ENCODE results near the gene TMEM53.

TMEM53 gene

DNA sequence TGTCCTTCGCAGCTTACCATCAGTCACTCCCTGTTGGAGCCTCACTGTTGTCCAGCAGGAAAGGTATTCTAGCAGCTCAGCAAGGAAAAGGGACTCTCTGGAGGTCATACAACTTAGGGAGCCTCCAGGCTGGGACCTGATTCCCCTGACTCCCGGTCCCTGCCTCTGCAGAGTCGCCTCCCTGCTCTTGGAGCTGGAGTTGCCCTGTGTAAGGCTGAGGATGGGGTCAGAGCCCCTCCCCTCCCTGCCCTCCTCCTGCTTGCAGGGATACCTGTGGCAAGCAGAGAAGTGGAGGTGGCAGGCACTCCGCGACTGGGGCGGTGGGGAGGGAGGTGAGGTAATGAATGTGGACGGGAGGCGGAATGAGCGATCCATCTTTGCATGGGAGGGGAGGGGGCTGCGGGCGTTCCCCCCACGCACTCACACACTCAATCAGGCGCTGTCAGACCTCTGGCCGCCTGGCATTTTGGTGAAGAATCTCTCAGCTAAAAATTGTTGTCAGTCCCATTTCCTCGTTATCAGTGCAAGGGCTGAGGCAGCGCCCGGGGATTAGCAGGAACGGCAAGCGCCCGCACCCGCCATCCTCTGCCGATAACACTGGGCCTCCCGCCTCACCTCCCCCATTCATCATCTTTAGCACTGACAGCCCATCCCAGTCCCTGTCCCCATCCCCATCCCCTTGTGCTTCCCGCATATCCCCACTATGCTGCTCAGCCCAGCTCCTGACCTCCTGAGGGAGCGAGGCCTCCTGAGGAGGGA is 64.3 kb downstream of the TMEM53 start:
- H3K27me3 ChIP-seq (ENCODE audit: insufficient read depth, low read depth, severe bottlenecking), result no peaks in the 10 kb centered on the region
- H3K4me3 ChIP-seq (ENCODE audit: low read depth, low read length), result no peak overlapping the region
- DNase-seq, result no peak
- H3K27ac ChIP-seq, result peak overlapping the region; percentile 51; the same call in 1 of the 2 replicates
- no peaks in the 10 kb centered on the region for H3K9me3 ChIP-seq (ENCODE audit: severe bottlenecking)
- H3K36me3 ChIP-seq, result no peaks in the 10 kb centered on the region
- TF ChIP-seq, protein P1, sequence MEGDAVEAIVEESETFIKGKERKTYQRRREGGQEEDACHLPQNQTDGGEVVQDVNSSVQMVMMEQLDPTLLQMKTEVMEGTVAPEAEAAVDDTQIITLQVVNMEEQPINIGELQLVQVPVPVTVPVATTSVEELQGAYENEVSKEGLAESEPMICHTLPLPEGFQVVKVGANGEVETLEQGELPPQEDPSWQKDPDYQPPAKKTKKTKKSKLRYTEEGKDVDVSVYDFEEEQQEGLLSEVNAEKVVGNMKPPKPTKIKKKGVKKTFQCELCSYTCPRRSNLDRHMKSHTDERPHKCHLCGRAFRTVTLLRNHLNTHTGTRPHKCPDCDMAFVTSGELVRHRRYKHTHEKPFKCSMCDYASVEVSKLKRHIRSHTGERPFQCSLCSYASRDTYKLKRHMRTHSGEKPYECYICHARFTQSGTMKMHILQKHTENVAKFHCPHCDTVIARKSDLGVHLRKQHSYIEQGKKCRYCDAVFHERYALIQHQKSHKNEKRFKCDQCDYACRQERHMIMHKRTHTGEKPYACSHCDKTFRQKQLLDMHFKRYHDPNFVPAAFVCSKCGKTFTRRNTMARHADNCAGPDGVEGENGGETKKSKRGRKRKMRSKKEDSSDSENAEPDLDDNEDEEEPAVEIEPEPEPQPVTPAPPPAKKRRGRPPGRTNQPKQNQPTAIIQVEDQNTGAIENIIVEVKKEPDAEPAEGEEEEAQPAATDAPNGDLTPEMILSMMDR (IDR thresholded peaks at IDR 0.05; ENCODE audit: low read depth, low read length), result no peak

DNA sequence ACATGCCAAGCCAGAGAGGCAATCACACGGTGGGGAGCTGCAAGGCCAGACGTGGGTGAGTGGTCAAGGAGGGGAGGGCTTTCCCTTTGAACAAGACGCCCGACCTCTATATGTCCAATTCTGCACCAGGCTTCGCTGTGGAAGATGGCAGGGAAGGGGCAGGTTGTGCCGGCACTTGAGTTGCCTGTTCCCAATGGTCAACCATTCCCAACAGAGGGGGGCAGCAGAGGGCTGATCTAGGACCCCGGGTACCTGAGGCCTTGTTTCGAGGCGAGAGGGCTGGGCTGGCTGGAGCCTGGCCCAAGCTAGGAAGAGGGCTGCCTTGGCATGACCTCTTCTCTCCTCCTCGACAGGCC is 64.9 kb downstream of the TMEM53 start:
- Histone ChIP-seq H3K27me3 (ENCODE audit: insufficient read depth, low read depth, severe bottlenecking) (no peaks in the 10 kb centered on the region), H3K36me3 (no peaks in the 10 kb centered on the region), H3K4me3 (ENCODE audit: low read depth, low read length) (no peak overlapping the region), H3K9me3 (ENCODE audit: severe bottlenecking) (no peaks in the 10 kb centered on the region), H3K27ac (peak overlapping the region; percentile 51; the same call in 1 of the 2 replicates)
- DNase-seq, result peak; percentile 90
- TF ChIP-seq, protein P1 (IDR thresholded peaks at IDR 0.05; ENCODE audit: low read depth, low read length), result peak; percentile 80

DNA sequence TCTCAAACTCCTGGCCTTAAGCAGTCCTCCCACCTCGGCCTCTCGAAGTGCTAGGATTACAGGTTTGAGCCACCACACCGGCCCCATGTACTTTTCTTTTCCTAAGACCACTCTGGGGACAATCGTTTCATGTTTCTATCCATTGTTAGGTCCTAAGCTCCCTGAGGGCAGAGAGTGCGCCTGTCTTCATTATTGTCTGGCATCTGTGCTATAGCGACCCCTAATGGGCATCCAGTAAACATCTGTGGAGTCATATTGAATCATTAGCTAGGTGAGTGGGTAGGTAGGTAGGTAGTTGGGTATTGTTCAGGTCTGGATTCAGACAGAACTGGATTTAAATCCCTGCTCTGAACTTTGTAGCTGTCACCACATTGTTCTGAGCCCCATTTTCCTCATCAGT is 66.1 kb downstream of the TMEM53 start:
- Histone ChIP-seq H3K4me3 (ENCODE audit: low read depth, low read length) (no peak overlapping the region), H3K9me3 (ENCODE audit: severe bottlenecking) (no peaks in the 10 kb centered on the region), H3K27ac (no peak overlapping the region), H3K27me3 (ENCODE audit: insufficient read depth, low read depth, severe bottlenecking) (no peaks in the 10 kb centered on the region), H3K36me3 (no peaks in the 10 kb centered on the region)
- no peak for DNase-seq
- TF ChIP-seq, protein P1 (IDR thresholded peaks at IDR 0.05; ENCODE audit: low read depth, low read length), result peak; percentile 36; the same call in 1 of the 2 replicates

DNA sequence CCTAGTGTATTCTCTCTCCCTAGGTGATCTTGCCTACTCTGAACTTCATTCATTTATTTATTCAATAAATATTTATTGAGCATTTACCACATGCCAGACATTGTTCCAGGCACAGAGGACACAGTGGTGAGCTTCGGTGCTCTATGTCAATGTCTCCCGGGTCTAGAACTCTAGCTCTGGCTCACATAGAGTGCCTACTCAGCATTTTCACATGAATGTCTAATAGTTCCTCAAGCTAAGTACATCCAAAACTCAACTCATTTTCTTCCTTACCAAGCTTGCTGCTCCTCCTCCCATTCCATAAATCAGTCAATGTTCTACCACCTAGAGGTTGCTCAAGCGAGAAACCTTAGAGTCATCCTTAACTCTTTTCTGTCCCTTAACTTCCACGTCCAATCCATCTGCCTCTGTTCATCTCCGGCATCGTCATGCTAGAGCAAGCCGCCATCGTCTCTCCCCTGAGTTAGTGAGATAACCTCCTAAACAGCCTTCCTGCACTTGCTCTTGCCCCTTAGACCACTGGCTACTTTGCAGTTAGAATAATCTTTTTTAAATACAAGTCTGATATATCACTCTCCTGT is 67.5 kb downstream of the TMEM53 start:
- Histone ChIP-seq H3K36me3 (no peaks in the 10 kb centered on the region), H3K4me3 (ENCODE audit: low read depth, low read length) (no peak overlapping the region), H3K27me3 (ENCODE audit: insufficient read depth, low read depth, severe bottlenecking) (no peaks in the 10 kb centered on the region), H3K27ac (no peak overlapping the region), H3K9me3 (ENCODE audit: severe bottlenecking) (no peaks in the 10 kb centered on the region)
- no peak for DNase-seq
- TF ChIP-seq, protein P1 (IDR thresholded peaks at IDR 0.05; ENCODE audit: low read depth, low read length), result no peak

DNA sequence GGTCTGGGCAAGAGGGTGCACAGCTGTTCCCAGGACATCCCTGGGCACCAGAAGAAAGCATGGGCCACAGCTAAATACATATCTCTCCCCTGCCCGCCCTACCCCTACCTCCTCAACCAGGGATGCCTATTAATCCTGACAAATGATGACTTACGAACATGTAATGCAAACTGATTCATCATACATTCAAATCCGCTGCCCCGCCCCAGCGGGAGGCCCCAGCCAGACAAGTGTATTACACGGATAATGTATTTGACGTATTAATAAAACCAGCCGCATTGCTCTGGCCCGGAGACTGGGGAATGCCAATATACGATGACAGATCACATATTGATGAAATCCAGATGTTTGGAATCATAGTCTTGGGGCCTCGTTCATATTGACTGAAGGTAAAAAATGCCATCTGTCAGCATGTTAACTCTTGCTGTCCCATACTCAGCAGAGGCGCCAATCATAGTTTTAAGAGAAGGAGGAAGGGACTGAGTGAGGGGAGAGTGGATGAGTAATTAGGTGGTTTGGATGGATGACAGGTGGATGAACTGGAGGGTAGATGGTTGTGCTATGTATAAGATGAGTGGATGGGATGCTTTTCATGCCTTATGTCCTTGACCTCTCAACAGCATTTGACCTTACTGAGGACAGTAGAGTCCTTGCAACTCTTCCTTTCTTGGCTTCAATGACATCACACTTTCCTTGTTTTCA is 68.2 kb downstream of the TMEM53 start:
- Histone ChIP-seq H3K9me3 (ENCODE audit: severe bottlenecking) (no peaks in the 10 kb centered on the region), H3K27ac (no peak overlapping the region), H3K36me3 (no peaks in the 10 kb centered on the region), H3K4me3 (ENCODE audit: low read depth, low read length) (no peak overlapping the region), H3K27me3 (ENCODE audit: insufficient read depth, low read depth, severe bottlenecking) (no peaks in the 10 kb centered on the region)
- DNase-seq, result no peak
- TF ChIP-seq, protein P1 (IDR thresholded peaks at IDR 0.05; ENCODE audit: low read depth, low read length), result no peak

All from WERI-Rb-1 (cell line).